Uterus (tissue), 4 donors: Measurements from ENCODE around the gene PACC1. TPM values are rescaled to one million over a fixed set of nuclear protein-coding genes. Genes with fewer than 3 reads are reported as not detected.

Source experiments
- DNase-seq, 2 donors: peaks; one replicate each; pipeline ENCODE4 v3.0.0-alpha.2; 2019 to 2020
- H3K27ac ChIP-seq, 2 donors: fragments of 200-600 bp; sonication (generic); 1 replicate in 1 of 2; 2 replicates in 1 of 2; pipeline ENCODE4 v1.5.1; 2016 to 2018
- H3K27me3 ChIP-seq, 2 donors: fragments of 200-600 bp; sonication (generic); one replicate each; pipeline ENCODE4 v1.5.1; 2018 to 2019; ENCODE audit warnings: control low read depth in 1 of 2
- H3K36me3 ChIP-seq, 2 donors: fragments of 200-600 bp; sonication (generic); one replicate each; pipeline ENCODE4 v1.5.1; 2019; ENCODE audit warnings: control low read depth in 1 of 2
- H3K4me1 ChIP-seq, 2 donors: fragments of 200-600 bp; sonication (generic); one replicate each; pipeline ENCODE4 v1.5.1; 2018 to 2019; ENCODE audit warnings: control low read depth in 1 of 2
- H3K4me3 ChIP-seq, 2 donors: fragments of 200-600 bp; sonication (generic); 1 replicate in 1 of 2; 2 replicates in 1 of 2; pipeline ENCODE4 v1.5.1; 2018 to 2019; ENCODE audit warnings: mild to moderate bottlenecking in 1 of 2
- H3K9me3 ChIP-seq, 2 donors: fragments of 200-600 bp; sonication (generic); one replicate each; pipeline ENCODE4 v1.5.1; 2019; ENCODE audit warnings: control low read depth in 1 of 2
- POLR2A ChIP-seq, 2 donors: fragments of 450-650 bp; IDR thresholded peaks; one replicate each; pipeline ENCODE4 v1.6.1; 2016; ENCODE audit warnings: antibody characterized with exemption in 2 of 2, mild to moderate bottlenecking in 1 of 2, moderate library complexity in 1 of 2
- intact Hi-C: fragments of 100-400 bp; cut with DNase I; formaldehyde crosslinking; loops from one replicate; pipeline ENCODE4 v1.15.1; 2023; ENCODE audit warnings: low total_unique reads
- small RNA-seq: library from RNA; depleted of rRNA; stranded (forward); fragments of <200 nt; gene quantifications from one replicate; pipeline ENCODE3, GENCODE V24; 2016
- total RNA-seq, 4 donors: library from RNA; depleted of rRNA in 3 of 4; stranded (reverse); fragments of >200 nt in 3 of 4; gene quantifications; one replicate each; pipeline versions ENCODE4 v1.1.0 to v1.2.4, GENCODE V29; 2014 to 2023
- TF ChIP-seq, protein P1 (sequence below), 4 experiments: fragments of 200-600 bp in 2 of 4; fragments of 450-650 bp in 2 of 4; sonication (generic) in 2 of 4; IDR thresholded peaks; one replicate each; pipeline ENCODE4 v1.5.1; 2016 to 2019; ENCODE audit warnings: antibody characterized with exemption in 4 of 4, mild to moderate bottlenecking in 2 of 4, moderate library complexity in 1 of 4
- donor health status: DM: yes; HTN: yes; CAD: no.

Gene PACC1
- total RNA-seq, 4 donors from 2014 or later = 1.5 to 10.9 (median 7.2) TPM

- Histone ChIP-seq H3K4me1 (no peaks in the 10 kb centered on the region), H3K36me3 (no peaks in the 10 kb centered on the region), H3K27ac (no peak overlapping the region), H3K9me3 (peaks cover 0 to 6% of the 10 kb centered on the region in 2 donors), H3K4me3 (no peak overlapping the region), H3K27me3 (no peaks in the 10 kb centered on the region)
- no peak for DNase-seq
- TF ChIP-seq, protein P1, sequence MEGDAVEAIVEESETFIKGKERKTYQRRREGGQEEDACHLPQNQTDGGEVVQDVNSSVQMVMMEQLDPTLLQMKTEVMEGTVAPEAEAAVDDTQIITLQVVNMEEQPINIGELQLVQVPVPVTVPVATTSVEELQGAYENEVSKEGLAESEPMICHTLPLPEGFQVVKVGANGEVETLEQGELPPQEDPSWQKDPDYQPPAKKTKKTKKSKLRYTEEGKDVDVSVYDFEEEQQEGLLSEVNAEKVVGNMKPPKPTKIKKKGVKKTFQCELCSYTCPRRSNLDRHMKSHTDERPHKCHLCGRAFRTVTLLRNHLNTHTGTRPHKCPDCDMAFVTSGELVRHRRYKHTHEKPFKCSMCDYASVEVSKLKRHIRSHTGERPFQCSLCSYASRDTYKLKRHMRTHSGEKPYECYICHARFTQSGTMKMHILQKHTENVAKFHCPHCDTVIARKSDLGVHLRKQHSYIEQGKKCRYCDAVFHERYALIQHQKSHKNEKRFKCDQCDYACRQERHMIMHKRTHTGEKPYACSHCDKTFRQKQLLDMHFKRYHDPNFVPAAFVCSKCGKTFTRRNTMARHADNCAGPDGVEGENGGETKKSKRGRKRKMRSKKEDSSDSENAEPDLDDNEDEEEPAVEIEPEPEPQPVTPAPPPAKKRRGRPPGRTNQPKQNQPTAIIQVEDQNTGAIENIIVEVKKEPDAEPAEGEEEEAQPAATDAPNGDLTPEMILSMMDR (IDR thresholded peaks at IDR 0.05) = no peak
- no peak for TF ChIP-seq POLR2A (IDR thresholded peaks at IDR 0.05)
- intact Hi-C loops = no loop called here
Observed at GRCh38 chr1:212315184-212315583, 99.5 kb downstream of the PACC1 start.

Small RNA genes lying within 50 kb of the gene (small RNA-seq; reads per million reads assigned to genes)
- gene SNORA16B = not detected

Other genes with a start within 250 kb of the PACC1 start
- gene PPP2R5A, start 129.5 kb downstream of the PACC1 start, total RNA-seq = 10 to 100 TPM; 14.9 to 44.4 (median 34.6) TPM
- gene NENF, start 18.0 kb upstream of the PACC1 start, total RNA-seq = 100 to 1,000 TPM in 2 of 4 donors, 10 to 100 TPM in 2; 35.0 to 180 (median 122) TPM
- 10 to 100 TPM in 3 of 4 donors, 1 to 10 TPM in 1; 1.8 to 42.6 (median 24.4) TPM for gene ATF3, start 193.9 kb upstream of the PACC1 start, total RNA-seq